ENCODE data around the gene RPS17.

GRCh38 chr15:82533801-82534200 lies 6.5 kb downstream of the RPS17 start:
- TF ChIP-seq CTCF (conservative IDR thresholded peaks at IDR 0.05; ENCODE audit: low read depth, low read length) (no peak), EZH2 (IDR thresholded peaks at IDR 0.05; ENCODE audit: borderline replicate concordance, low read depth, low read length, poor library complexity, severe bottlenecking) (no peak)
